K562 (cell line): ENCODE data around the gene PSME1. TPM values are rescaled to one million over a fixed set of nuclear protein-coding genes. Genes with fewer than 3 reads are reported as not detected.

ENCODE experiments used
- BRCA1 ChIP-seq, 2 experiments: fragments of 450-650 bp in 1 of 2; sonication (generic) in 1 of 2; formaldehyde crosslinking in 1 of 2; IDR thresholded peaks; 2 replicates each; pipeline versions ENCODE4 v1.5.0 to v1.6.1; 2017 to 2020; ENCODE audit warnings: mild to moderate bottlenecking in 1 of 2, missing genetic modification reagents in 1 of 2
- CREB1 ChIP-seq, 2 experiments: sonication (generic) in 1 of 2; formaldehyde crosslinking in 1 of 2; IDR thresholded peaks; 2 replicates each; pipeline versions ENCODE4 v1.6.1 to v1.8.0; 2012 to 2022; ENCODE audit warnings: inconsistent platforms in 1 of 2, mild to moderate bottlenecking in 1 of 2, missing genetic modification reagents in 1 of 2, moderate library complexity in 1 of 2
- DMBX1 ChIP-seq: fragments of 250-450 bp; sonication (Bioruptor Pico); IDR thresholded peaks from 2 replicates; pipeline ENCODE4 v1.8.0; 2022; ENCODE audit warnings: inconsistent platforms, mild to moderate bottlenecking, moderate library complexity, borderline replicate concordance
- E2F3 ChIP-seq: fragments of 250-450 bp; sonication (Bioruptor Pico); IDR thresholded peaks from 2 replicates; pipeline ENCODE4 v1.4.0; 2020; ENCODE audit warnings: mild to moderate bottlenecking
- E2F4 ChIP-seq: sonication (generic); formaldehyde crosslinking; IDR thresholded peaks from 2 replicates; pipeline ENCODE4 v1.8.0; 2022; ENCODE audit warnings: mild to moderate bottlenecking, low read depth, missing genetic modification reagents
- KDM5B ChIP-seq: fragments of 200-600 bp; sonication (generic); IDR thresholded peaks from 2 replicates; pipeline ENCODE4 v1.6.1; 2012; ENCODE audit warnings: low read depth, mild to moderate bottlenecking, moderate library complexity, low read length, control low read depth, inconsistent platforms; ENCODE audit not compliant: insufficient replicate concordance
- MAX ChIP-seq: sonication (generic); formaldehyde crosslinking; IDR thresholded peaks from 2 replicates; pipeline ENCODE4 v1.9.0; 2022; ENCODE audit warnings: mild to moderate bottlenecking, missing genetic modification reagents
- MED1 ChIP-seq: sonication (generic); formaldehyde crosslinking; IDR thresholded peaks from 2 replicates; pipeline ENCODE4 v1.8.1; 2023; ENCODE audit warnings: missing genetic modification reagents, borderline replicate concordance
- MEIS2 ChIP-seq: fragments of 450-650 bp; IDR thresholded peaks from 2 replicates; pipeline ENCODE4 v1.6.1; 2014; ENCODE audit warnings: mild to moderate bottlenecking; ENCODE audit not compliant: partially characterized antibody
- MNT ChIP-seq, 2 experiments: fragments of 450-650 bp; conservative IDR thresholded peaks; 2 replicates each; pipeline ENCODE4 v1.6.1; 2017; ENCODE audit warnings: mild to moderate bottlenecking in 2 of 2, moderate library complexity in 2 of 2
- MTA3 ChIP-seq: fragments of 450-650 bp; formaldehyde crosslinking; IDR thresholded peaks from 2 replicates; pipeline ENCODE4 v1.6.1; 2017; ENCODE audit warnings: mild to moderate bottlenecking, borderline replicate concordance
- MXD1 ChIP-seq: fragments of 250-450 bp; sonication (Bioruptor Pico); IDR thresholded peaks from 2 replicates; pipeline ENCODE4 v1.8.0; 2021; ENCODE audit warnings: borderline replicate concordance, mild to moderate bottlenecking, moderate library complexity; ENCODE audit not compliant: poor library complexity, severe bottlenecking
- MYC ChIP-seq, 2 experiments: fragments of 250-450 bp in 1 of 2; sonication (Bioruptor Pico) in 1 of 2; IDR thresholded peaks; 2 replicates each; pipeline versions ENCODE4 v1.5.1 to v1.6.1; 2012 to 2021; ENCODE audit warnings: low read depth in 2 of 2, borderline replicate concordance in 1 of 2, improper control_type of control experiment in 1 of 2, low read length in 1 of 2, mild to moderate bottlenecking in 1 of 2, moderate library complexity in 1 of 2
- NONO ChIP-seq, 2 experiments: fragments of 200-400 bp in 1 of 2; fragments of 450-650 bp in 1 of 2; formaldehyde crosslinking in 1 of 2; IDR thresholded peaks; 2 replicates each; pipeline ENCODE4 v1.6.1; 2017; ENCODE audit warnings: low read depth in 2 of 2, mild to moderate bottlenecking in 2 of 2, moderate library complexity in 2 of 2, low read length in 1 of 2
- ZBTB5 ChIP-seq: fragments of 450-650 bp; IDR thresholded peaks from 2 replicates; pipeline ENCODE4 v1.6.1; 2017; ENCODE audit warnings: antibody characterized with exemption
- ZNF507 ChIP-seq: conservative IDR thresholded peaks from 2 replicates; pipeline ENCODE4 v1.6.1; 2017; ENCODE audit warnings: missing genetic modification characterization, missing compliant biosample characterization
- ZNF740 ChIP-seq, 3 experiments: fragments of 200-800 bp in 1 of 3; sonication (Bioruptor generic) in 1 of 3; sonication (generic) in 1 of 3; formaldehyde crosslinking in 1 of 3; IDR thresholded peaks; 2 replicates each; pipeline versions ENCODE4 v1.6.1 to v1.8.0; 2016 to 2022; ENCODE audit warnings: mild to moderate bottlenecking in 2 of 3, missing compliant biosample characterization in 2 of 3, missing genetic modification characterization in 2 of 3, missing genetic modification reagents in 1 of 3
- polyA plus RNA-seq, 8 experiments: library from polyadenylated mRNA; depleted of rRNA in 4 of 8; stranded (reverse) in 5 of 8; unstranded in 3 of 8; fragments of >200 nt; fragmentation: Nextera tagmentation in 2 of 8; fragmentation: Illumina TruSeq in 1 of 8; extraction: Ambion mirVana in 2 of 8; extraction: Trizol in 1 of 8; gene quantifications; 2 replicates each; pipeline versions ENCODE4 v1.2.1 to v1.2.3, GENCODE V29; 2011 to 2014; ENCODE audit warnings: inconsistent platforms in 1 of 8, missing spikeins in 1 of 8
- total RNA-seq, 7 experiments: library from RNA; depleted of rRNA in 6 of 7; stranded (reverse); fragments of >200 nt in 6 of 7; fragmentation: Illumina TruSeq in 2 of 7; extraction: Trizol in 2 of 7; gene quantifications; 2 replicates each; pipeline versions ENCODE4 v1.2.1 to v1.2.3, GENCODE V29; 2011 to 2021; ENCODE audit warnings: low replicate concordance in 1 of 7

PSME1 gene
- total and polyA plus RNA-seq, 9 of the 15 experiments (the other 6 are each of a cell fraction or from before 2014, with no cell fraction given), result 20.3 to 180 (median 67.5) TPM

- TF ChIP-seq ZNF740 (CRISPR knock-in tag; IDR thresholded peaks at IDR 0.05) (no peak), ZNF740 (tag; IDR thresholded peaks at IDR 0.05) (no peak), MEIS2 (no peak), NONO (IDR thresholded peaks at IDR 0.05; ENCODE audit: low read depth in 2 of 2, low read length in 1 of 2) (no peak), DMBX1 (no peak), MYC (IDR thresholded peaks at IDR 0.05; ENCODE audit: low read depth, low read length) (peak; percentile 31; the same call in 1 of the 2 replicates), MYC (CRISPR knock-in tag; IDR thresholded peaks at IDR 0.05; ENCODE audit: borderline replicate concordance, low read depth) (no peak), ZNF507 (tag) (no peak), E2F4 (CRISPR knock-in tag) (no peak), ZBTB5 (peak; percentile 98), BRCA1 (IDR thresholded peaks at IDR 0.05) (no peak), BRCA1 (CRISPR knock-in tag; IDR thresholded peaks at IDR 0.05) (no peak), MXD1 (no peak), MAX (CRISPR knock-in tag) (peak; percentile 69), E2F3 (no peak), CREB1 (IDR thresholded peaks at IDR 0.05) (0 out of 2 replicates have a peak, but pooled peaks have one; percentile 14), CREB1 (CRISPR knock-in tag; IDR thresholded peaks at IDR 0.05) (no peak; the same call in 1 of the 2 replicates), MTA3 (no peak; the same call in 1 of the 2 replicates), MNT (conservative IDR thresholded peaks at IDR 0.05) (peak; percentile 83 to 86), KDM5B (peak; percentile 45), MED1 (no peak)
Observed at GRCh38 chr14:24141097-24141880, 5.3 kb downstream of the PSME1 start, which contains the start of gene EMC9 (continued).
